HG03460 (cell line): ENCODE data around the gene VPS72.
"Not testable (repeated sequence)": the region's sequence is repeated elsewhere in the genome, so short reads cannot be mapped to it uniquely, and the experiment has no call there.

Experiments
- ATAC-seq: cut with Tn5 transposase; IDR thresholded peaks from one replicate; pipeline ENCODE4 v1.9.1; 2021; ENCODE audit not compliant: unreplicated experiment

VPS72 gene

GRCh38 chr1:151189637-151190445 is at the start of gene VPS72:
Gene VPS72 (minus strand): TSS chr1:151190197. CDS start chr1:151190121, 76 bp downstream.
- ATAC-seq: peak; percentile 83

- no peak for ATAC-seq
Measured at GRCh38 chr1:151238467-151238739, 48.4 kb upstream of the VPS72 start.

GRCh38 chr1:151237678-151238466 is 47.9 kb upstream of the VPS72 start:
- ATAC-seq: peak; percentile 54

GRCh38 chr1:151235235-151235634 is 45.2 kb upstream of the VPS72 start:
- ATAC-seq: no peak

GRCh38 chr1:151222130-151222529 is 32.1 kb upstream of the VPS72 start:
- ATAC-seq: no peak

- ATAC-seq: no peak
Measured at GRCh38 chr1:151221616-151222015, 31.6 kb upstream of the VPS72 start.

- no peak for ATAC-seq
Measured at GRCh38 chr1:151213560-151213959, 23.6 kb upstream of the VPS72 start.

- ATAC-seq: no peak
Measured at GRCh38 chr1:151211972-151212705, 22.1 kb upstream of the VPS72 start.

- ATAC-seq: no peak
Measured at GRCh38 chr1:151210830-151211229, 20.8 kb upstream of the VPS72 start.

GRCh38 chr1:151205381-151205965 is 15.5 kb upstream of the VPS72 start:
- not testable (repeated sequence) for ATAC-seq

GRCh38 chr1:151199873-151200581 is 10.0 kb upstream of the VPS72 start:
- ATAC-seq: no peak

GRCh38 chr1:151198254-151199127 is 8.5 kb upstream of the VPS72 start, which contains the start of gene PIP5K1A:
Gene PIP5K1A (plus strand): TSS chr1:151198552. CDS start chr1:151198997, 445 bp downstream.
- peak; percentile 85 for ATAC-seq

- ATAC-seq: no peak
Measured at GRCh38 chr1:151197863-151198253, 7.9 kb upstream of the VPS72 start.

- no peak for ATAC-seq
Measured at GRCh38 chr1:151196292-151196800, 6.3 kb upstream of the VPS72 start.

GRCh38 chr1:151194894-151195594 is 5.0 kb upstream of the VPS72 start:
- ATAC-seq: not testable (repeated sequence)

- no peak for ATAC-seq
Measured at GRCh38 chr1:151193856-151194255, 3.9 kb upstream of the VPS72 start.

GRCh38 chr1:151193304-151193703 is 3.3 kb upstream of the VPS72 start:
- ATAC-seq: no peak

GRCh38 chr1:151192047-151192446 is 2.0 kb upstream of the VPS72 start:
- ATAC-seq: no peak

- not testable (repeated sequence) for ATAC-seq
Measured at GRCh38 chr1:151188667-151189066, 1.3 kb downstream of the VPS72 start.
